HG02840 (cell line): ENCODE data around the gene ORC5.

Experiments
- ATAC-seq: cut with Tn5 transposase; IDR thresholded peaks from one replicate; pipeline ENCODE4 v1.9.1; 2021; ENCODE audit warnings: mild to moderate bottlenecking, moderate library complexity, moderate number of reproducible peaks; ENCODE audit not compliant: unreplicated experiment, low FRiP score

Gene ORC5

DNA sequence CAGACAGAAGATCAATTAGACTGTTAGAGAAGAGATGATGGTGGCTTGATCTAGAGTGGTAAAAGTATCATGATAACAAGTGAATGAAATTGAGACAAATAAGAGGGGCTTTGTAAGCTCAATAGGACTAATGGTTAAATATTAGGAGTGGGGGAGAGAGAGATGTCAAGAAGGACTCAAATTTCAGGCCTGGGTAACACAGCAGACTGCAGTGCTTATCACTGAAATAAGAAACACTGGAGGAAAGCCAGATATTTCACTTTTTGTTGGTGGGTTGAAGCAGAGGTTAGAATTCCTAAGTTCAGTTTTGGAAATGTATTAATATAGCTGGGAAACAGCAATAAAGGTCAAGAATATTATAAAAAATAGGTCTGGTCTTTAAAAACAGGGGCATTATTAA is 74.6 kb downstream of the ORC5 start:
- ATAC-seq, result no peak

- no peak for ATAC-seq
Measured at GRCh38 chr7:104130726-104131125, 77.1 kb downstream of the ORC5 start.

DNA sequence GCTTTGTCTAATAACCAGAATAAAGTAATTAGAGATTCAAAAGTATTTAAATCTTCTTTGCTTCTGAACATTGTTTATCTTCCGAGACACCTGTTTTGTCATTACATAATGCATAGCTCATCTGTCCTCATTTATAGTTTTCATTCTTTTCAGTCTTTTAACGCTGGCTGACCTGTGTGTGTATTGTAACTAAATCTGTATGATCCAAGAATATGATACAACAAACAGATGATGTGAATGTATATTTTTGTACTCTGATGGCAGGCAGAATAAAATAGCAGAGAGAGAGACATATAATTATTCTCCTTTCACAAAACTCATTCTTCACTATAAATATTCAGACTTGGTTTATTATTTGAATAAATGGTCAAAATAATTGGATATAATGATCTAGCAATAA is 80.6 kb downstream of the ORC5 start:
- ATAC-seq, result no peak

- ATAC-seq, result no peak
Measured at GRCh38 chr7:104126411-104126841, 81.4 kb downstream of the ORC5 start.

- no peak for ATAC-seq
Measured at GRCh38 chr7:104124893-104125477, 82.8 kb downstream of the ORC5 start.

GRCh38 chr7:104124469-104124868 is 83.3 kb downstream of the ORC5 start:
- ATAC-seq, result no peak

DNA sequence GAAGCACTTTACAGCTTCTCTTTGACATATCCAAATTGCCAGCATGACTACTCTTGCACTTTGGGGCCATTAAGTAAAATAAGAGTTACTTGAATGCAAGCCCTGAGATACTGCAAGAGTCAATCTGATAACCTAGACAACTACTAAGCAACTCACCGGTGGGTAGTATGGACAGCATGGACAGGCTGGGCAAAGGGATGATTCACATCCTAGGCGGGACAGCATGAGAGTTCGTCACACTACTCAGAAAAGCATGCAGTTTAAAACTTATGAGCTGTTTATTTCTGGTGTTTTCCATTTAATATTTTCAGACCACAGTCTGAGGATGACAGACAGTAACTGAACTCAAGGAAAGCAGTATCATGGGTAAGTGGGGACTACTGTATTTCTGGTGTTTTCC is 84.0 kb downstream of the ORC5 start:
- no peak for ATAC-seq

DNA sequence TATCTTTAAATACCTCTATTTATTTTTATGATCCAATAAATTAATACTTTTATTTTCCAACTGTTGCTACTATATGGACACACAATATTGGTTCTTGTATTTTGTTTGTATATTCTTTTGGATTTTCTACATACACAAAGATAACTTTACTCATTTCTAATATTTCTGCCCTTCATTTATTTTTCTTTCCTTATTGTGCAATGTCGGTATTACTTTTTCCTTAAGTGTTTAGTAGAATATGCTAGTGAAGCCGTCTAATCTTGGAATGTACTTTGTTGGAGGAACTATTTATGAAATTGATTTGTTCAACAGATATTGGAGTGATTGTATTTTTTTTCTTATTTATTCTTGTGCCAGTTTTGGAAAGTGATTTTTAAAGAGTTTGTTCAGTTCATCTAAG is 94.0 kb downstream of the ORC5 start:
- no peak for ATAC-seq

- ATAC-seq, result no peak
Measured at GRCh38 chr7:104112623-104113022, 95.2 kb downstream of the ORC5 start.

DNA sequence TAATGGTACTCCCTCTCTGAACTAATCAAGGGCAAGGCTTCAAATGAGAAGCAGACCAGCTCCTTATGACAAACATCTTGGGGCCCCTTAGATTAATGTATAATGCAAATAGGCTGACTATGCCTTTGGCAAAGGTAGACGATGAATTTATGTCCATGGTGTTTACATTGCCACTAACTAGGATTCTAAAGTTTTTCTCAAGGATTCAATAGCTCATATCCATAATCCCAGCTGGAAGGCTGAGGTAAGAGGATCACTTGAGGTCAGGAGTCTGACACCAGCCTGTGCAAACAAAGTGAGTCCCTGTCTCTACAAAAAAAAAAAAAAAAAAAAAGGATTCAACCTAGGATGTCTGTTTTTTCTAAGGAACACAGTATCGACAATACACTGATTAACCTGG is 96.5 kb downstream of the ORC5 start:
- no peak for ATAC-seq

- no peak for ATAC-seq
Measured at GRCh38 chr7:104106108-104106905, 101.5 kb downstream of the ORC5 start.

DNA sequence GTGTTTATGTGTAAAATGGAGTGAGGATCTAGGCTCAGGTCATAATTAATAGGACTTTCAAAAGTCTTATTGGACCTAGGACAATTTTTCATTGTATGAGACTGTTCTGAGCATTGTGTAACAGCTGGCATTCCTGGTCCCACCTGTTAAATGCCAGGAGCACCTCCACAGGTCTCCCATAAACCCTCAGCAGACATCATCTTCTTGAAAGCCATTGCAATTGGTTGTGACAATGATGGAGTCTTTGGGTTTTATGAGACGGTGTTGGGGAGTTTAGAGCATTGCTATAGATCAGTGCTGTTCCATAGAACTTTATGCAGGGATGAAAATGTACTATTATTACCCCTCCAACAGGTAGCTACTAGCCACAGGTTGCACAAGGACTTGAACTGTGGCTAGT is 108.9 kb downstream of the ORC5 start:
- no peak for ATAC-seq

GRCh38 chr7:104096683-104097082 is 111.1 kb downstream of the ORC5 start:
- no peak for ATAC-seq

- ATAC-seq, result no peak
Measured at GRCh38 chr7:104093127-104093526, 114.7 kb downstream of the ORC5 start.

- no peak for ATAC-seq
Measured at GRCh38 chr7:104091242-104091641, 116.6 kb downstream of the ORC5 start.

- no peak for ATAC-seq
Measured at GRCh38 chr7:104089612-104090011, 118.2 kb downstream of the ORC5 start.

- no peak for ATAC-seq
Measured at GRCh38 chr7:104089061-104089460, 118.8 kb downstream of the ORC5 start.
